K562 (cell line): Measurements from ENCODE around the gene PUS3. TPM values are rescaled to one million over a fixed set of nuclear protein-coding genes. Genes with fewer than 3 reads are reported as not detected.

Experiments used
- CBFB ChIP-seq: sonication (generic); formaldehyde crosslinking; IDR thresholded peaks from 2 replicates; pipeline ENCODE4 v1.4.0; 2020; ENCODE audit warnings: mild to moderate bottlenecking, missing genetic modification reagents
- CBX3 ChIP-seq, 2 experiments: IDR thresholded peaks; 1 replicate in 1 of 2; 2 replicates in 1 of 2; pipeline ENCODE4 v1.6.1; 2012; ENCODE audit warnings: inconsistent platforms in 2 of 2, low read length in 2 of 2, borderline replicate concordance in 1 of 2, control low read depth in 1 of 2
- CBX8 ChIP-seq: fragments of 200-600 bp; sonication (generic); IDR thresholded peaks from 2 replicates; pipeline ENCODE4 v1.6.1; 2012; ENCODE audit warnings: borderline replicate concordance, mixed run types, low read depth, mild to moderate bottlenecking, moderate library complexity, mixed read lengths, low read length, control low read depth, inconsistent platforms; ENCODE audit not compliant: poor library complexity, severe bottlenecking; ENCODE audit errors: extremely low read depth
- HIVEP1 ChIP-seq: fragments of 250-450 bp; sonication (Bioruptor Pico); IDR thresholded peaks from 2 replicates; pipeline ENCODE4 v1.4.0; 2020; ENCODE audit warnings: mild to moderate bottlenecking
- HMGXB4 ChIP-seq: sonication (generic); formaldehyde crosslinking; IDR thresholded peaks from 2 replicates; pipeline ENCODE4 v1.8.1; 2023; ENCODE audit warnings: mild to moderate bottlenecking, missing genetic modification reagents
- MEIS2 ChIP-seq: fragments of 450-650 bp; IDR thresholded peaks from 2 replicates; pipeline ENCODE4 v1.6.1; 2014; ENCODE audit warnings: mild to moderate bottlenecking; ENCODE audit not compliant: partially characterized antibody
- MGA ChIP-seq: fragments of 450-650 bp; IDR thresholded peaks from 2 replicates; pipeline ENCODE4 v1.6.1; 2016; ENCODE audit warnings: mild to moderate bottlenecking, moderate library complexity
- SMAD4 ChIP-seq: fragments of 250-450 bp; sonication (Bioruptor Pico); conservative IDR thresholded peaks from 2 replicates; pipeline ENCODE4 v1.8.0; 2021; ENCODE audit warnings: inconsistent platforms, mild to moderate bottlenecking, moderate library complexity
- ZMIZ1 ChIP-seq, 2 experiments: fragments of 150-350 bp in 1 of 2; IDR thresholded peaks; 2 replicates each; pipeline ENCODE4 v1.6.1; 2012 to 2016; ENCODE audit warnings: low read depth in 2 of 2, low read length in 2 of 2, mild to moderate bottlenecking in 1 of 2, moderate library complexity in 1 of 2
- polyA plus RNA-seq, 8 experiments: library from polyadenylated mRNA; depleted of rRNA in 4 of 8; stranded (reverse) in 5 of 8; unstranded in 3 of 8; fragments of >200 nt; fragmentation: Nextera tagmentation in 2 of 8; fragmentation: Illumina TruSeq in 1 of 8; extraction: Ambion mirVana in 2 of 8; extraction: Trizol in 1 of 8; gene quantifications; 2 replicates each; pipeline versions ENCODE4 v1.2.1 to v1.2.3, GENCODE V29; 2011 to 2014; ENCODE audit warnings: inconsistent platforms in 1 of 8, missing spikeins in 1 of 8
- total RNA-seq, 7 experiments: library from RNA; depleted of rRNA in 6 of 7; stranded (reverse); fragments of >200 nt in 6 of 7; fragmentation: Illumina TruSeq in 2 of 7; extraction: Trizol in 2 of 7; gene quantifications; 2 replicates each; pipeline versions ENCODE4 v1.2.1 to v1.2.3, GENCODE V29; 2011 to 2021; ENCODE audit warnings: low replicate concordance in 1 of 7

The PUS3 gene
- total and polyA plus RNA-seq, 9 of the 15 experiments (the other 6 are each of a cell fraction or from before 2014, with no cell fraction given) = 16.5 to 49.2 (median 35.9) TPM

- TF ChIP-seq MGA = no peak
- no peak for TF ChIP-seq MEIS2
- no peak for TF ChIP-seq HMGXB4 (CRISPR knock-in tag)
- no peak for TF ChIP-seq SMAD4
- no peak for TF ChIP-seq HIVEP1
- no peak for TF ChIP-seq CBFB
- no peak for TF ChIP-seq ZMIZ1 (IDR thresholded peaks at IDR 0.05; ENCODE audit: low read depth in 2 of 2, low read length in 2 of 2)
- TF ChIP-seq CBX8 = no peak
- TF ChIP-seq CBX3 (IDR thresholded peaks at IDR 0.05; ENCODE audit: borderline replicate concordance in 1 of 2, low read length in 2 of 2) = peak in 1 of 2 experiments; percentile 83; a peak in 1 of 3 replicates
These were observed 31.4 kb downstream of the PUS3 start (continued) for GRCh38 chr11:125871391-125872137.
